ENCODE measurements around the gene ZXDC.

ZXDC gene, protein sequence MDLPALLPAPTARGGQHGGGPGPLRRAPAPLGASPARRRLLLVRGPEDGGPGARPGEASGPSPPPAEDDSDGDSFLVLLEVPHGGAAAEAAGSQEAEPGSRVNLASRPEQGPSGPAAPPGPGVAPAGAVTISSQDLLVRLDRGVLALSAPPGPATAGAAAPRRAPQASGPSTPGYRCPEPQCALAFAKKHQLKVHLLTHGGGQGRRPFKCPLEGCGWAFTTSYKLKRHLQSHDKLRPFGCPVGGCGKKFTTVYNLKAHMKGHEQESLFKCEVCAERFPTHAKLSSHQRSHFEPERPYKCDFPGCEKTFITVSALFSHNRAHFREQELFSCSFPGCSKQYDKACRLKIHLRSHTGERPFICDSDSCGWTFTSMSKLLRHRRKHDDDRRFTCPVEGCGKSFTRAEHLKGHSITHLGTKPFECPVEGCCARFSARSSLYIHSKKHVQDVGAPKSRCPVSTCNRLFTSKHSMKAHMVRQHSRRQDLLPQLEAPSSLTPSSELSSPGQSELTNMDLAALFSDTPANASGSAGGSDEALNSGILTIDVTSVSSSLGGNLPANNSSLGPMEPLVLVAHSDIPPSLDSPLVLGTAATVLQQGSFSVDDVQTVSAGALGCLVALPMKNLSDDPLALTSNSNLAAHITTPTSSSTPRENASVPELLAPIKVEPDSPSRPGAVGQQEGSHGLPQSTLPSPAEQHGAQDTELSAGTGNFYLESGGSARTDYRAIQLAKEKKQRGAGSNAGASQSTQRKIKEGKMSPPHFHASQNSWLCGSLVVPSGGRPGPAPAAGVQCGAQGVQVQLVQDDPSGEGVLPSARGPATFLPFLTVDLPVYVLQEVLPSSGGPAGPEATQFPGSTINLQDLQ

GRCh38 chr3:126475413-126476114 is at the start of gene ZXDC:
Gene ZXDC, minus strand, starts transcription at chr3:126475891. Its CDS starts 26 bp downstream, at chr3:126475865.
- peak; percentile 94 for DNase-seq

- DNase-seq = no peak
These were observed 49.6 kb upstream of the ZXDC start for GRCh38 chr3:126525091-126525852.

DNA sequence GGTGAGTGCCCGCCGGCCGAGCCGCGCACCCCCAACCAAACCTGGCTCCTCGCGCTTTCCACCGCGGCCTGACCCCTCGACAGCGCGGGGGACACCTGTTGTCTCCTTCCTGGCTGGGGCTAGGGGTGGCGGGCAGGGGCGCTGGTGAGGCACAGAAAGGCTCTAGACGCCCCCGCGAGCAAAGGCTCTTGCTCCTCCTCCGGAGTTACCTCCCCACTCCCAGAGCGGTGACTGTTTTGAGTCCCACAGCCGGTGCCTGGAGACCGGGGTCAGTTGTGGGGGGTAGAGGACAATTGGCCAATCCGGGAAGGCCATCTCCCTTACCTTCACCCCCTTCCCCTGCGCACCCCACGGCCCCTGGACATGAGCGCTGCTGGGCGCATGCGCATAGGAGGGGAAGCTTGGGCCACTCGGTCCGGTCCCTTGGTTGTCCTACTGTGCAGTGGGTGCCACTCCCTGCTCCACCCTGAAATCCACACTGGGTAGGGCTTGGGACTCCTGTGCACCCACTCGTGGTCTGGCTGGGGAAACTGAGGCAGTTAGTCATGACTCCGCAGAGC is 48.8 kb upstream of the ZXDC start:
- DNase-seq = no peak

GRCh38 chr3:126523745-126524428 is 48.2 kb upstream of the ZXDC start, which contains the start of gene CHST13:
Gene CHST13, plus strand, starts transcription at chr3:126524155. Its CDS starts 178 bp downstream, at chr3:126524333.
- DNase-seq = peak; percentile 17

DNA sequence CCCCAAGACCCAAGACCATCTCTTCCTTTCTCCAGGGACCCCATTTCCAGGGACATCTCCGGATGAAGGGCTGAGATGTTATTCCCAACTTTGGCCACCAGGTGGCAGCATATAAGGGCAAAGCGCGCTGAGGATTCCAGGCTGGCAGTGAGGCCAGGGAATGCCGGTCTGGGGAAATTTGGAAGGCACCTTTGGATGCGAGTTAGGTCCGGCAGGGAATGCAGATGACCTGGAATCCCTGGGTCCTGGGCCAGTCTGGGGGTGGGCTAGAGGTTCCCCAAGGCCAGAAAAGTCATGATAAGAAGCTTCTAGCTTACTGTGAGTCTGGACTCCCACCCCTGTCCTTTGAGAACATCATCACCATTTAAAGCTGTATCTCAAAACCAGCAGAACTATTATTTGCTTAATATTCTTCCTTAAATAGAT is 46.7 kb upstream of the ZXDC start:
- peak; percentile 46 for DNase-seq

DNA sequence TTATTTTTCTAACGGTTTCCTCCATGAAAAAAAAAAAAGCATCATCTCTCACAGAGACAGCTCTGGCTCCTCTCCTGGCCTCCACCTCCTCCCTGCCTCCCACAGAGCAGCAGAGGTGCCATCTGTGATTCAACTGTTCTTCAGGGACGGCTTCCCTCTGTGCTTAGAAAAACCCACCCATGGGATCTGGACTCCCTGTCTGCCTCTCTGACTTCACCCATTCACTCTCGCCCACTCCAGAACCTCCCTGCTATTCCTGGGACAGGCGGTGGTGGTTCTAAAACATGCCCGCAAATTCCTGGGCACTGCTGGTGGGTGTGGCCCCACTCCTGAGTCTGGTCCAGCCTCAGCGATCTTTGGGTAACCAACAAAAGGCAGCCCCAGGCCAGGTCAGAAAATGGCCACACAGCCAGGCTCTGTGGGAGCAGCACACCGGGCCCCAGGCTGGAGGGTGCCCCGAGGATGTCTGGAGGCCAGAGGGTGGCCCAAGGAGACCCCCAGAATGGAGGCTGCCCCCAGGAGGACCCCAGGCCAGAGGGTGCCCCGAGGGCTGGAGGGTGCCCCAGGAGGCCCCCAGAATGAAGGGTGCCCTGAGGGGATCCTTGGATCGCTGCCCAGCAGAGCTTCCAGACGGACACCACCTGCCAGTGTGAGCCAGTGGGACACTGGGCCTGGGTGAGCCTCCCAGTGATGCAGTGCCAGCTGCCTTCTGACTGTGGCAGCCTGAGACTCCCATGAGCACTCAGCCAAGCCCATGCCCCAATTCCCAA is 45.6 kb upstream of the ZXDC start:
- no peak for DNase-seq

DNA sequence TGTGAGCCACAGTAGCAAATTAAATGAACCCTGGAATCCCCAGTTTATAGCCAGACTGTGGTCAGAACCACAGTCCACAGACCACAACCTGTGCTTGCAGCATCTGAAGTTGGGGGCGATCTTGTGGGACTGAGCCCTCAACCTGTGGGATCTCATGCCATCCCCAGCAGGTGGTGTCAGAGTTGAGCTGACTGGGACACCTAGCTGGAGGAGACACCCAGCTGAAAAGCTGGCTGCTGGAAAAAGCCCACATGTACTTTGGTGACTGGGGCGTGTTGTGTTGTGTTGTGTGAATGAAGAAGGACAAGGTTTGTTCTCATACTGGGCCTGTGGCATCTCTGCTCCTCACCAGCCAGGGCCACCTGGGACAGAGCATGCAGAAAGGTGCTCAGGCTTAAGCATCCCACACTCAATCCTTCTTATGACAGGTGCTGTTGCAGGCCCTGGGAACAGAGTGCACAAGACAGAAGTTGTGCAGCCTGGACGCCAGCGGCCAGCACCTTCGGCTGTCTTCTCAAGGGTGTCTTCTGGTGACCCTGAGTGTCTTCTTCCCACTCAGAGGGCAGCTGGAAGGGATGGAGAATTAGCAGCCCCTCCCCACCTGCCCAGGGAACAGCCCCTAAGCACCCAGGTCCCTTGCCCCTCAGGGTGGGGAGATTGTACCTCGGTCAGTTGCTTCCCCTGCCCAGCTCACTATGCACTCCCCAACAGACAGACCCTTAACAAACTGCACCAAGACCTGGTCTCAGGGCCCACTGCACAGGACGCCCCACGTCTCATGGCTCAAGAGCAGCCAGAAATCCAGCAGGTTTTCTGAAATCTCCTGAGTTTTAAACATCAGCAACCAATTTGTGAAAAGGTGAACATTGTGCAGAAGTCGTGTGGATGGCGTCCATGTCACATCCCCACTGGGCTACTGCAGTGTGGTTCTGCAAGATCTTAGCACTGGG is 44.1 kb upstream of the ZXDC start:
- no peak for DNase-seq

- DNase-seq = no peak
These were observed 43.1 kb upstream of the ZXDC start for GRCh38 chr3:126518779-126519177.

DNA sequence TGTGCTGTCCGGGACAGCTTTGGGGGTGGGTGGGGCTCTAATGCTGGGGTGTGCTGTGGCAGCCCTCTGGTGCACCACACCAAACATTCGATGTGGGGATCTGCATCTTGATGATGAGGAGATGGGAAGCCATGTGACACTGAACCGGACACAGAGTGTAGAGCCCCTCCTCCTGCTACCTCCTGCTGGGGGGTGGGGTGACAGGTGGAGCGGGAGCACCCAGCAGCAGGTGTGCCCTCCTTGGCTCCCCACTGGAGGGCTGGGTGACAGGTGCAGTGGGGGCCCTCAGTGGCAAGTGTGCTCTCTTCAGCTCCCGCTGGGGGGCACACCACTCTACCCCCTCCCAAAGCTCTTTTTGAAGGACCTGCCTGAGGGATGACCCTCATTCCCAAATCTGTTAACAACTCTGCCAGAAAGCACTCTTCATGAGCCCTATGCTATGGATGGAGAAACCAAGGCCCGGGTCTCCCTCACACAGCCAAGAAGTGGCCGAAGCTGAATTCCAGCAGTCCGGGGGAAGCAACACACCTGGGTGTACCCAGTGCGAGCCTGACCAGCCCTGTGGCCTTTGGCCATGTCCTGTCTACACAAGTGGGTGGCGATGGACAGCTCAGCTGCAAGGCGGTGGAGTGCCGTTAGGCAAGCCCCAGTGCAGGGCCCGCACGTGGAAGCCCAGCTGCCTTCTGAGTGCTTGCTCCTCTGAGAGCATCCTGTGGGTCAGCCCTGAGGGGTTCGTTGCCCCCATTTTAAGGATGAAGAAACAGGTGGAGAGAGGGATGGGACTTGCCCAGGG is 42.5 kb upstream of the ZXDC start:
- no peak for DNase-seq

GRCh38 chr3:126517291-126517951 is 41.7 kb upstream of the ZXDC start, which contains the start of gene UROC1:
Gene UROC1, minus strand, starts transcription at chr3:126517773. Its CDS starts 54 bp downstream, at chr3:126517719.
- DNase-seq = no peak

- no peak for DNase-seq
These were observed 41.2 kb upstream of the ZXDC start for GRCh38 chr3:126516936-126517290.

DNA sequence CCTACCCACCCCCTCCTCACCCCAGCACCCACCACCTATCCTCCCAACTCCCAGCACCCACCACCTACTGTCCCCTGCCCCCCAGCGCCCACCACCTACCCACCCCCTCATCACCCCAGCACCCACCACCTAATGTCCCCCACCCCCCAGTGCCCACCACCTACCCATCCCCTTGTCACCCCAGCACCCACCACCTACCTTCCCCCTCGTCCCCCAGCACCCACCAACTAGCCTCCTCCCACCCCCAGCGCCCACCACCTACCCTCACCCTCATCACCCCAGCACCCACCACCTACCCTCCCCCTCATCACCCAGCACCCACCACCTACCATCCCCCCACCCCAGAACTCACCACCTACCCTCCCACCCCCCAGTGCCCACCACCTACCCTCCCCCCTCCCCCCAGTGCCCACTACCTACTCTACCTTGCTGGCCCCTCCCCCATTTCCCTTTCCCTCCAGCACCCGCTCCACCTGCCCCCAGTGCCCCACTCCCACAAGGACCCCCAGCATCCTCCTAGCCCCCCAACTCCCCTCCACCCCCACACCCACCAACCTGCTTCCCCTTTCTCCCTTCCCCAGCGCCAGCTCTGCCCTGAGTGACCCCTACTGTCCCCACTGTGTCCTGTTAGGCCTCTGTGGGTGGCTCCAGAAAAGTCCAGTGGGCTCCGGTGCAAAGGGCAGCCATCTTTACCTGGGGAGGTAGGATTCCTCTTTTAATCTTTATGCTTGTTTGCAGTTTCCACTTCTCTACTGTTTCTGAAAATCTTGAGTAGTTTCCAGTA is 40.7 kb upstream of the ZXDC start:
- DNase-seq = no peak

DNA sequence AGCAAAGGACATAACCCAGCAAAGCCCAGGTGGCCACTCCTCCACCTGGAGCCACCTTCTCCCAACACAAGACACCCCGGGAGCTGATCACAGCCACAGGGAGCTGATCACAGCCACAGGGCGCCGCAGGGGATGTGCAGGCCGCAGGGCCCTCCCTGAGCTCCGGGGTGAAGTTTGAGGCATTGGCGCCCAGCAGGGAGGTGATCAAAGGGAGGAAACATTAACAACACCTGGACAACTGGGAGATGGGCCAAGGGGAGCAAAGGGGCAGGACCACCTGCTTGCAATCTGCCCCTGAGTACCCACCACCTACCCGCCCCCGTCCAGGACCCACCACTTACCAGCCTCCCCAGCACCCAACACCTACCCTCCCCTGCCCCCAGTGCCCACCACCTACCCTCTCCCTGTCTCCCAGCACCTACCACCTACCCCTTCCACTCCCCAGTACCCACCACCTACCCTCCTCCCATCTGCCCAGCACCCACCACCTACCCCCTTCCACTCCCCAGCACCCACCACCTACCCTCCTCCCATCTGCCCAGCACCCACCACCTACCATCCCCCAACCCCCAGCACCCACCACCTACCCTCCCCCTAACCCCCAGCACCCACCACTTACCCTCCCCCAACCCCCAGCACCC is 39.5 kb upstream of the ZXDC start:
- no peak for DNase-seq

- no peak for DNase-seq
These were observed 38.5 kb upstream of the ZXDC start for GRCh38 chr3:126514161-126514560.

DNA sequence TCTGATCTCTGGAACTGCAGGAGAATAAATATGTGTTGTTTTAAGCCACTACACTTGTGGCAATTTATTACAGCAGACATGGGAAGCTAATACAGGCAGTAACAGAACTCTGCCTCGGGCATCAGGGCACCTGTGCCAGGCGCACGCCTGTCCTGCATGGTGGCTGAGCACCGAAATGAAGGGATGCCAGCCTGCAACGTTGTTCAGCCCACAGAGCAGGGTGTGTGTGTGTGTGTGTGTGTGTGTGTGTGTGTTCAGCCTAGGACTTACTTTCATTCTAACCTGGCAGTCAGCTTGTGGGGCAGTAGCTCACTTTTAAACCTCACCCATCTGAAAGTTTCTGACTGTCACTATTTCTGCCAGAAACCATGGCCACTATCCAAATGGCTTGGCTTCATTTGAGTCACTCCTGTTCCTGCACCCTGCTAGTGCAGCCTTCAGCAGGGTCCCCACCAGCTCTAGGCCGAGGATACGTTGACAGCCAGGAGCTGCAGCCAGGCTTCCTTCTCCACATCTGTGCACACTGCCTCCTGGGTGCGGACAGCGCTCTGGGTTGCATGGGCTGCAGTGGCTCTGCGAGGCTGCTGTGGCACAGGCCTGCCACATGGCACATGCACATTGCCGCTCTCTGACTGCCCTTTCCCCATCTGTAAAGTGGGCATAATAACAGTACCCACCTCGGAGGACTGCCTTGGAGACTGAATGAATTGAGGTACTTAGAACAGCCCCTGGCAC is 37.4 kb upstream of the ZXDC start:
- no peak for DNase-seq

- no peak for DNase-seq
These were observed 36.3 kb upstream of the ZXDC start for GRCh38 chr3:126512026-126512425.

Measured in fibroblast of upper back skin (primary cell).